ENCODE results near the gene SF3B1.
"Not testable (repeated sequence)": the region's sequence is repeated elsewhere in the genome, so short reads cannot be mapped to it uniquely, and the experiment has no call there.

Gene SF3B1

DNA sequence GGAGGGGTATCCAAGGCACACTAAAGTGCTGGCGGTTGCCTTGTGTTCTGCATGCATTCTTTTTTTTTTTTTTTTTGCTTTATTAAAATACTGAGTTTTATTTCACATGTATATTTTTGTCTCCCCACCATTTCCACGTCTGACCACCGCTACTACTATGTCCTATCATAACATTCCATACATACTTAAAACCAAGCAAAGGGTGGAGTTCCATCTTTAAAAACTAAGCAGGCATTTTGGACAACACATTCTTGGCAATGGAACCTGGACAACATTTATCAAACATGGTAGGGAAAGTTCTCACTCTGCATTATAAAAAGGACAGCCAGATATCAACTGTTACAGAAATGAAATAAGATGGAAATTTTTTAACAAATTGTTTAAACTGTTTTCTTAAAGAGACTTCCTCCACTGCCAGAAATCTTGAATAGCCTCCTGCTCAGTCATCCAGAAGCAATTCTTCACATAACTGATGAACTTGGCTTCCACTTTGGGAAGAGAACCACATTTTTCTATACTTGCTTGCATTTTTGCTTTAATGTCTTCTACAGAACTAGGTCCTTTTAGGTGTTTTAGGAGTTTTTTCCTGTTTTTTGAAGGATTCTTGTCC lies 55.4 kb downstream of the SF3B1 start:
- not testable (repeated sequence) for DNase-seq

GRCh38 chr2:197378494-197379307 lies 56.1 kb downstream of the SF3B1 start:
- peak; percentile 64 for DNase-seq

DNA sequence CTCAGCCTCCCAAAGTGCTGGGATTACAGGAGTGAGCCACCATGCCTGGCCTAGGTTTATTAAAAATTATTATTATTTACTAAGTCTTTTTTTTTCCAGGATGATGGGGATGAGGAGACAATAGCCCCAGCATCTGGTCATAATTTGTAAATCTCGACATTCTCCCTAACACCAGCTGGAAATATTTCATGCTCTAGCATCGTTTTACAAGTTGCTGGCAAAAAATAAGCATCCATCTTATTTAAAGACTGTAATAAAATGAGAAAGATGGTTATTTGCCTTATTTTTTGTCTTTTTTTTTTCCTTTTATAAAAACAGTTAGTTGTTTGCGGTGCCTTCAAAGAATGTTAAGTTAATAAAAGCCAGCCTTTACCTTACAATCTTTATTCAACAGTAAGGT lies 56.7 kb downstream of the SF3B1 start:
- no peak for DNase-seq

DNA sequence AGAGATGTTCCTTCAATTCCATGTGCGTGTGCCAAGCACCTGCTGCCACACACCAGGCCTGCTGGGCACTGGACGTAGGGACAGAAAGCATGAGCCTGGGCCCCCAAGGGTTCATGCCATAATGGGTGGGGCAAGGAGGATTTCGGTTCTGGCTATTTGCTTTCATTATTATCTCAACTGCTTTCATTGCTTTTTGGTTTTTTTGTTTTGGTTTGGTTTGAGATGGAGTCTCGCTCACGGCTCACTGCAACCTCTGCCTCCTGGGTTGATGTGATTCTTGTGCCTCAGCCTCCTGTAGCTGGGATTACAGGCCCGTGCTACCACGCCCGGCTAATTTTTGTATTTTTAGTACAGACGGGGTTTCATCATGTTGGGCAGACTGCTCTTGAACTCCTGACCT lies 57.2 kb downstream of the SF3B1 start:
- DNase-seq, result no peak

GRCh38 chr2:197372592-197372991 lies 62.2 kb downstream of the SF3B1 start:
- DNase-seq, result no peak

DNA sequence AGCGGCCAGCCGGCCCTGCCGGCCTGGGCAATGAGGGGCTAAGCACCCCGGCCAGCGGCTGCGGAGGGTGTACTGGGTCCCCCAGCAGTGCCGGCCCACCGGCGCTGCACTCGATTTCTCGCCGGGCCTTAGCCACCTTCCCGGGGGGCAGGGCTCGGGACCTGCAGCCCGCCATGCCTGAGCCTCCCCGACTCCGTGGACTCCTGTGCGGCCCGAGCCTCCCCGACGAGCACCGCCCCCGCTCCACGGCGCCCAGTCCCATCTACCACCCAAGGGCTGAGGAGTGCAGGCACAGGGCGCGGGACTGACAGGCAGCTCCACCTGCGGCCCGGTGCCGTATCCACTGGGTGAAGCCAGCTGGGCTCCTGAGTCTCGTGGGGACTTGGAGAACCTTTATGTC lies 64.2 kb downstream of the SF3B1 start:
- not testable (repeated sequence) for DNase-seq

DNA sequence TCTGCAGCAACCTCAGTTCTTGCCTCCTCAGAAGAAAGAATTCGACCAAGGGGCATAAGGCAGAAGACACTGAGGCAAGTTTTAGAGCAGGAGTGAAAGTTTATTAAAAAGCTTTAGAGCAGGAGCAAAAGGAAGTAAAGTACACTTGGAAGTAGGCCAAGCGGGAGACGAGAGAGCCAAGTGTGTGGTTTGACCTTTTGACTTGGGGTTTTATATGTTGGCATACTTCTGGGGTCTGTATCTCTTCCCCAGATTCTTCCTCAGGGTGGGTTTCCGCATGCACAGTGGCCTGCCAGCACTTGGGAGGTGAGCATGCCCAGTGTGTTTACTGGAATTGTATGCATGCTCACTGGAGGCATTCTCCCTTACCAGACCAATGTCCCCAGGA lies 64.9 kb downstream of the SF3B1 start:
- no peak for DNase-seq

DNA sequence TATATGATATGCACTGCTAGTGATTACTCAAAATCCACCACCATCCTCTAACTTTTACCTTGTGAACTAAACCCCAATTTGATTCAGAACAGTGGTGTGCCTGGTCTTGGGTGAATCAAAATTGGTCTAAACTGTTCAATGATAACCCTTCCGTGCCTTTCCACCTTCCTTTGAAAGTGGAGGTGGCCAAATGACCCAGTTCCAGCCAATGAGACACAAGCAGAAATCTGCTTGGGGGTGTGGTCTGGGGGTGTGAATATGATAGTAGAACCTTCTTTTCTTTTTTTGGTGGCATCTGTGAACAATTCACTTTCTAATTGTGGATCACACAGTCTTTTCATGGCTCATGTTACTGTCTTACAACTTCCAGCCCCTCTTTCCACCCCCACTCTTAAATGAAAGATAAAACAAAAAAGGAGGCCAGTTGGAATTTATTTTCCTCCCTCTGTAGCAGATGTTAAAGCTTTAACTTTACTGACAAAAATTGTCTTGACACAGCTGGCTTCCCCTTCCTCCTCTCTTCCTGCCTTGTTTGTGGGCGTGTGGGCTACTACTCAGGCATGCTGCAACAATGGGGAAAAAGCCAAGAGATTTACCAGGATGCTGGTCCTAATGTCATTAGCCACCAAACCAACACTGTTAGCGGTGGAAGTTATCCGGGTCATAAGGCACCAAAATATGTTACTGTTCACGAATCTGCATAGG lies 65.4 kb downstream of the SF3B1 start:
- no peak for DNase-seq

GRCh38 chr2:197368412-197368811 lies 66.4 kb downstream of the SF3B1 start:
- DNase-seq, result no peak

GRCh38 chr2:197363998-197364397 lies 70.8 kb downstream of the SF3B1 start:
- DNase-seq, result no peak

DNA sequence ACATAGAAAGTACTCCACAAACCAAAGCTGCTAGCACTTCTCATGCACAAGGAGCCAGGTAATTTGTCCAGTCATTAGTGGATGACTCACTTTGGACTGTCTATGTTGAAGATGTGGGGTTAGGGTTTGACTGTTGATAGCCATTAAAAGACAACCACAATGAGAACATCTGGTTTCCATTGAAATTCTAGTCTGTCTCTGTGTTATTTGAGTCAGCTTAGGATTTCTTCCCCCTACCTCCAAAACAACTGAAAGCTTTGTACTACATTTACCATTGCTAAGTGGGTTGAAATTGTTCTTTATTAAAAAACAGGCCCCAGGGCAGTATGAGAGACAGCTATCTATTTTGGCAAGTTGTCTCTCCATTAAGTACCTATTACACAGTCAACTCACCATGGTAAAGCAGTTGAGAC lies 74.1 kb downstream of the SF3B1 start:
- peak; percentile 80 for DNase-seq

- no peak for DNase-seq
Measured at GRCh38 chr2:197359859-197360258, 75.0 kb downstream of the SF3B1 start.

- DNase-seq, result no peak
Measured at GRCh38 chr2:197358931-197359330, 75.9 kb downstream of the SF3B1 start.

DNA sequence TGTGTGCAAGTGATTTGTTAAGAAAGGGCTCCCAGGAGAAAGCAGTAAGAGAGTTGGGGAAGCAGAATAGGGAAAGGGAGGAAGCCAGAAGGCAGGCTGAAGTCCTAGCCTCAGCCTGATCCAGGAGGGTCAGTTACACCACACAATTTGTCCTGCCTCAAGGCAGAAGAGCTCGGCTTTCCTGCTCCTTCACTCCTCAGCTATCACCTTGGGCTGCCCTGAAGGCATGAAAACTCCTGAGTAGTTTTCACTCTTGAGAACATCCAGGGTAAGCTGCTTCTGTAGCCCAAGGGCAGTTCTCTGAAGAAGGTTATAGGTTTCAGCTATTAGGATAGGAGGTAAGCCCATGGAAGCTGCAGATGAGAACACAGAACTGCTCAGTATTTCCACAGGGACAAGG lies 76.8 kb downstream of the SF3B1 start:
- DNase-seq, result peak; percentile 92

GRCh38 chr2:197356136-197356535 lies 78.7 kb downstream of the SF3B1 start:
- no peak for DNase-seq

- no peak for DNase-seq
Measured at GRCh38 chr2:197354169-197354558, 80.7 kb downstream of the SF3B1 start.

- no peak for DNase-seq
Measured at GRCh38 chr2:197353393-197354168, 81.2 kb downstream of the SF3B1 start.

GRCh38 chr2:197349699-197350098 lies 85.1 kb downstream of the SF3B1 start:
- no peak for DNase-seq

GRCh38 chr2:197348721-197349360 lies 86.0 kb downstream of the SF3B1 start:
- no peak for DNase-seq

GRCh38 chr2:197345846-197346370 lies 88.9 kb downstream of the SF3B1 start:
- DNase-seq, result no peak

GRCh38 chr2:197343968-197344367 lies 90.9 kb downstream of the SF3B1 start:
- DNase-seq, result not testable (repeated sequence)

DNA sequence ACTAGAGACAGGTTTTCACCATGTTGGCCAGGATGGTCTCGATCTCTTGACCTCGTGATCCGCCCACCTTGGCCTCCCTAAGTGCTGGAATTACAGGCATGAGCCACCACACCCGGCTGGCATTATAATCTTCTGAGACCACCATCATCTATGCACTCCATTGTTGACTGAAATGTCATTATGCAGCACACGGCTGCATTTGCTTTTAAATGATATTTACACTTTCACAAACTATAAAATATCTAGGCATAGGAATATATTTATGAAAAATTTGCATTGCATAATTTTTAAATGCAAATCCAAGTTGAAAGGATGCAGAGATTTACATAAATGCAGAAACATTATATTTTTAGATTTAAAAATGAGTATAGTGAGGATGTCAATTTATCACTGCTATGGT lies 94.2 kb downstream of the SF3B1 start:
- no peak for DNase-seq
